Endometrium (tissue), 2 donors: ENCODE measurements around the gene DOK1.

Experiments used
- FAIRE-seq: peaks from 2 replicates; lab custom pipeline; 2012; peaks lifted over from hg19 to GRCh38; lab: Jason Lieb, UNC
- donor health status: control.
- donor health status: control.

DOK1 gene

DNA sequence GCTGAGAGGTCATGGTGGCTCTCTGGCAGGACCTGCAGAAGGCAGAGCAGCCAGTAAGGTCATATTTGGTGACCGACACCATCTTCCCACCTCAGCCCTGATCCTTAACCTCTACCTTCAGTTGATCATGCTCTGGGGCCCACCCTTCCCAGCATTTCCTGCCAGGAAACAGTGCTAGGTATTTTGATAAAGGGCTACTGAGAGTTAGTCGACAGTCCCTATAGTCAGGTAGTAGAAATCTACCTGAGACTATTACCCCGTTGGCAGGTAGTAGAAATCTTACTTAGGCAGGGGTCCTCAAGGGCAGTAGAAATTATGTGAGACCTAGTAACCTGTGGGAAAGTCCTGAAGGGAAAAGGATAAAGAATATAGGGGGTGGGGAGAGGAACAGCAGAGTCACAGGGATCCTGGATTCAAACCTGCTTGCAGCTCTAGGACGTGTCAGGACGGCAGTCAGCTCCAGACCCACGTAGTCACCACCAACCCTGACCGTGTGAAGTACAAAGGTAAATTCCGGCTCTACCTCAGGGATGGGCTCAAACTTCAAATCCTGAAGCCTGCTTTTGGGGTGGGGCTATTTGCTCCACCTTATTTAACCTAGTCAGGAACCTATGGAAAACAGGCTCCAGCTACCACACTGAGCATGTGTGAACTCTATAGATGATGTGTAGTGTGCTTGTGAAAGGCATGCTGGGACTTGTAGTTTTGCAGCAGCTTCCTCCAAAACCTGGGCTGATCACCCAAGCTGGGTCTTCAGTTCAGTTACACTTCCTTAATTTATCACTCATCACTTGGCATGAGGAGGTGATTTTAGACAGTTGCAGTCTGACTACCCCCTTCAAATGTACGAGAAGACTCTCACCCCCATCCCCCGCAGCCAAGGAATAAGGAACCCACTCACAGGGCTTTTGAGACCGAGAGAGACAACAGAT, 28.5 kb upstream of the DOK1 start, which contains the start of gene DQX1:
Gene DQX1 (minus strand): TSS at position 515 of the 932 bp plus-strand sequence. CDS start 502 bp downstream, at position 13.
- FAIRE-seq = no peak

- FAIRE-seq = no peak
Observed at GRCh38 chr2:74526649-74527230, 27.8 kb upstream of the DOK1 start.

DNA sequence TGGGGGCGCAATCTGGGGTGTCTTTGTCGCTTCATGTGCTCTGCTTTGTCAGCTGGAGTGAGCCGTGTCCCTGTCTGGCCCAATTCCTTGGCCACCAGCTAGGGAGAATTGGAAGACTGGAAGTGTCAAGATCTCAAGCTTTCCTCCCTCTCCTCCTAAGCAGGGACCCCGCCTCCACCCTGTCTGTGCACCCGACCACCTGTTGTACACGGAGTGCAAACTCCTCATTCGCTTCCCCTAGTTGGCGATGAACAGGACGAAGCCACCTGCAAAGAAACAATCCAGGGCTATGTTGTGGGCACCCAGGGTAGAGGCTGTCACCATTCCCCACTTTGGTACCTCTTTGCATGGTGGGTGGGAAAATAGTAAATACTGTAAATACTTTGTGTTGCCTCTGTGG, 26.8 kb upstream of the DOK1 start:
- FAIRE-seq = no peak

GRCh38 chr2:74528600-74529356, 25.7 kb upstream of the DOK1 start:
- FAIRE-seq = no peak

- peak; percentile 88 for FAIRE-seq
Observed at GRCh38 chr2:74529357-74530238, 24.9 kb upstream of the DOK1 start, which contains the start of the genes AUP1 and HTRA2. TSS of gene AUP1 (minus strand) at chr2:74529706. CDS start at chr2:74529629, 77 bp downstream. TSS of gene HTRA2 (plus strand) at chr2:74529933. CDS start at chr2:74530007, 74 bp downstream.

DNA sequence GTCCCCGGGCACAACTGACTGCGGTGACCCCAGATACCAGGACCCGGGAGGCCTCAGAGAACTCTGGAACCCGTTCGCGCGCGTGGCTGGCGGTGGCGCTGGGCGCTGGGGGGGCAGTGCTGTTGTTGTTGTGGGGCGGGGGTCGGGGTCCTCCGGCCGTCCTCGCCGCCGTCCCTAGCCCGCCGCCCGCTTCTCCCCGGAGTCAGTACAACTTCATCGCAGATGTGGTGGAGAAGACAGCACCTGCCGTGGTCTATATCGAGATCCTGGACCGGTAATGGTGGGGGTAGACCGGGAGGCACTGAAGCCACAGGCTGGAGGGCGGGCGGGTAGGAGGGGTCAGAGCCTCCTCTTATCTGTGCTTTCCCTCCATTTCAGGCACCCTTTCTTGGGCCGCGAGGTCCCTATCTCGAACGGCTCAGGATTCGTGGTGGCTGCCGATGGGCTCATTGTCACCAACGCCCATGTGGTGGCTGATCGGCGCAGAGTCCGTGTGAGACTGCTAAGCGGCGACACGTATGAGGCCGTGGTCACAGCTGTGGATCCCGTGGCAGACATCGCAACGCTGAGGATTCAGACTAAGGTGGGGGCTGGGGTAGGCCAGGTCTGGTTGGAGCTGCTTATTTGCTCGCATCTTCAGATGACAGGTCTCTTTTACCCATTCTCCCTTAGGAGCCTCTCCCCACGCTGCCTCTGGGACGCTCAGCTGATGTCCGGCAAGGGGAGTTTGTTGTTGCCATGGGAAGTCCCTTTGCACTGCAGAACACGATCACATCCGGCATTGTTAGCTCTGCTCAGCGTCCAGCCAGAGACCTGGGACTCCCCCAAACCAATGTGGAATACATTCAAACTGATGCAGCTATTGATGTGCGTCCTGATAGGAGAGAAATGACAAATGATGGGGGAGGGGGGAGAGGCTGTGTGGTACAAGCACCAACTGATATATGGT, 24.0 kb upstream of the DOK1 start:
- FAIRE-seq = no peak

- FAIRE-seq = no peak
Observed at GRCh38 chr2:74531666-74532065, 22.9 kb upstream of the DOK1 start.

- no peak for FAIRE-seq
Observed at GRCh38 chr2:74532222-74532621, 22.3 kb upstream of the DOK1 start.

DNA sequence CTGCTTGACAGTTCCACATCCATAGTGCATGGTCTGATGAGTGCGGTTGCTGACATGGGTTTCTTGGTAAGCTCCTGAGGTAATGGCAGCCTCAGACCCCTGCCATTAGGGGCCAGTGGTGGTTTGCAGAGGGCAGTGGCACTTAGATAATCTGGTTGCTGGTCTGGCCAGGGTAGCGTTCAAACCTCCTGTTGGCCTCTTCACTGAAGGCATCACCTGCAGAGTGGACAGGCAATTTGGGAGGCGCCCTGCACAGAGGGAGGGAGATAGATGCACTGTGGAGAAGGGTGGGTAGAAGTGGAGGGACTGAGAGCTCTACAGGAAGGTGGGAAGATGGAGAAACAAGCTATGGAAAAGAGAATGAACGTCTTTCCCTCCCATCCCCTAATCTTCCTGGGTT, 21.1 kb upstream of the DOK1 start:
- FAIRE-seq = no peak

DNA sequence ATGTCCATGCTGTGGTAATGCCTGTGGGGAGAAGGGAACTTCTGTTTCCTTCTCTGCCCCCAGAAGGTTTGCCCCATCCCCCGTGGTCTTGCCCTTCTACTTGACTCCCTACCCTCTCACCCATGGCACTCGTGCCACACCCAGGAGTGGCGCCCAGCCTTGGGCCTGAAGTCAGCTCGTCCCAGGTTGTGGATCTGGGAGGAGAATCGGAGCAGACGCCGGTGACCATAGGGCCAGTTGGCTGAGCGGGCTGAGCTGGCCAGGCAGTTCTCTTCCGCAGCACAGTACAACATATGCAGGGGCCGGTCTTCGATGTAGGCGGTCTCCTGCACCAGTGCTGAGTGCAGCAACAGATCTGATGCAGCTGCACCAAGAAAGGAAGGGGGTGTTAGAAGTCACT, 20.1 kb upstream of the DOK1 start:
- FAIRE-seq = no peak

DNA sequence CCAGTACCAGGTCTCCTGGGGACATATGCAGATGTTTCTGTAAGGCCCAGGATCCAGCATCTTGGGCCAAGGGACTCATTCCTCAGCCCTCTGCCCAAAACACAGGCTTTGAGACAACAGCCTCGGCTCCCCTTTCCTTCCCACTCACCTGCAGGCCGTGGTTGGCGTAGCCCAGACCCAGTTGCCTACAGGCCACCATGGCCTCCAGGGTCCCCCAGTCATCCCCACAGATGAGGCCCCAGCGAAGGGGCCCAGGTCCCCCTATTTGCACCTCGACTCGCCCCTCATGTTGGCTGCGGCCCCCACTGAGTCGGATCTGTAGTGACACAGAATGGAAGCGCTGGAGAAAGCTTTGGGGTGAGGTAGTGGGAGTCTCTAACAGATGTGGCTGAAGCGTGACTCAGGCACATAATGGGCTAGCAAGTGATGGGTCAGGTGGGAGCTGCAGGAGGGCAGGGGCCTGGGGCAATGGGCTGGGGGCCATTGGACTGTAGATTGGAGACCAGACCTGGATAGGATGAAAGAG, 19.0 kb upstream of the DOK1 start:
- no peak for FAIRE-seq

DNA sequence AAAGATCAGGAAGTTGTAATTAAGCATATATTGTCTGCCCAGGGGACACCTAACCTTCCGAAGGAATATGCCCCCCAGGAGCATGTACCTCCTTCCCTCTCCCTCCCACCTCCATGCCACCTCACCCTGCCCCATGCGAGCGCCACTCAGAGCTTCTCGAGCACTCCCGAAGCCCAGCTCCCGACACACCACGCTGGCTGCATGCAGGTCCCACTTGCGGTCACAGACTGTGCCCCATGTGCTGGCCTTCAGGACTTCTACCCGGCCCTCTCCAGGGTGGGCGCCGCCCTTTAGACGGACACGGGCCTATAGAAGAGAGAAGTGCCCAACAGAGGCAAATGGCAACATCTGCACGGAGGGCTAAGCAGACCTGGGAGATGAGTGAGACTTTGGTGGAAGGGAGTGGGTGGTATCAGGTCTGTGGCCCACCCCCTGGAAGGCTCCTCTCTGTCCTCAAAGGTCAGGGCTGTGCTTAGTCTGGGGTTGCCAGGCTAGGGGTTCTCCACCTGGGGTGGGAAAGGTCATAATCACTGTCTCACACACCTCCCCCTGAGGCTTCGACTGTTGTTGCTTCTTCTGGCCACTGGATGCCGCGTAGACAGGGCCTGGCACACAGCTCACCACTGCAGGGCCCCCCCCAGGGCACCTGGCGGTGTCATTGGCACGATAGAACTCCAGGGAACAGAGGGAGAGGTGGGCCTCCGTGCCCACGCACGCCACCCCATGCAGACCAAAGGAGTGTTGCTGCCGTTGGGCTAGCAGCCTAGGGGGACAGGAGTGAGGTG, 18.2 kb upstream of the DOK1 start:
- no peak for FAIRE-seq

DNA sequence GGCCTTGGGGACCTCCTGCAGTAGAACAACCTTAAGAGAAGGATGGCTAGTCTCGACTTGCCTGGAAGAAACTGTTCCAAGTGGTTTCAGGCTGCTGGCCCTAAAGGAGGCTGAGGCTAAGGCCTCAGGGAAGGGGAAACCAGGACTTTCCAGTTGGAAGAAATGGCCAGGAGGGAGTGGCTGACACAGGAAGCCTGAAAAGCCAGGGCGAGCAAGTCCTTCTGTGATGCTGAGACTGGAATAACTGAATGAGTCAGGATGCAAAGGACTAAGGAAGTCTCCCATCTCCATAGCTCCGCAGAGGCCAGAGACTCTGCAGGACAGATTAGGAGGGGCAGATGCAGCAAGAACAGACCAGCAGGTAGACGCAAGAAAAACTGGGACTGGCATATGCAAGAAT, 17.4 kb upstream of the DOK1 start:
- FAIRE-seq = no peak

DNA sequence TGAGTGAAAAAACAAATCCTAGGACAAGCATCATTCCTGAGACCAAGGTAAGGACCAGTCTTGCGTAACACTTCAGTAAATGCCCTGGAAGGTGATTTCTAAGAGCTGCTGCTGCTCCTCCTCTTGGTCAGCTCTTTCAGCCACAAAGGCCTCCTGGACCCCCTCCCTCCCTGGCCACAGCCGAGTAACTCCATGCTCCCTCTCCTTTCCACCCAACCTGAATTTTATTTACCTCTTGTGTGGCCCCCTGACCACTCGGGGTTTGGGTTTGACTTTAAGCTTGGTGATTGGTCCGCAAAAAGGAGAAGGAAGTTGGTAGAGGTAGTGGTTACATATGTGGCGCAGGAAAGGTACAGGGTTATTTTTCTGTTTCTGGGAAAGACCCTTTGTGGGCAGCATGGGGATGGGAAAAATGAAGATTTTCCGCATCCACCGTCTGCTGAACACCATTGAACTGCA, 15.6 kb upstream of the DOK1 start:
- no peak for FAIRE-seq

DNA sequence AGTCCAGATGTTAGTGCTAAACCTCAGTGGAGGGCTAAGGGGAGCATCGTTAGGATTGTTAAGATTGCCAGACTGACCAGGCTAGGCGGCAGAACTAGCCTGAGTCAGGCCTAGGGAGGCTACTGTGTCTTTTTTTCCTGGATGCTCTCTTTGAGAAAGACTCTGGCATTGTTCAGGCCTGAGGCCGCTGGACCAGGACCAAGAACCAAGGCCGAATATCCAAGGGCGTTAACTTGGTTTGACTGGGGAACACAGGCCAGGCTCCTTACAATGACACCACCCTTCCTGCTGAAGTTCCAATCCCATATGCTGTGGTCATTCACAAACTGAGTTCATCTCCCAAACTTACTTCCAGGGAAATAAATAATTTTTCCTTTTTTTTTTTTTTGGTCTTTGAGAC, 14.2 kb upstream of the DOK1 start:
- FAIRE-seq = no peak

DNA sequence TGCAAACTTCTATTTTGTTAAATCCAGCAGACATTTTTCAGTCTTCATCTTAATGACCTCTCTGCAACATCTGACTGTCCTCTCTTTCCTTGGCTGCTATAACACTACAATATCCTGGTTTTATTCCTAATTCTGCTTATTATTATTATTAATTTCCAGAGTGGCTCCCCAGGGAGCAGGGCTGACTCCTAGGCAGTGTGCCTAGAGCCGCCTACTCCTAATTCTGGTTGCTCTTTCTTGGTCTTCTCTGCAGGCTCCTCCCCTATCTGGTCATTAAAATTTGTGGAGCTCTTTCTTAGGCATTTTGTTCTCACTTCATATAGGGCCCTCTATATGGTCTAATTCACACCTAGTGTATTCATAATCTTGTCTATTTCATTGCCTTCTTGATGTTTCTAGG, 11.5 kb upstream of the DOK1 start:
- no peak for FAIRE-seq

GRCh38 chr2:74544634-74545033, 9.9 kb upstream of the DOK1 start:
- FAIRE-seq = no peak

- FAIRE-seq = no peak
Observed at GRCh38 chr2:74546004-74546403, 8.5 kb upstream of the DOK1 start.

DNA sequence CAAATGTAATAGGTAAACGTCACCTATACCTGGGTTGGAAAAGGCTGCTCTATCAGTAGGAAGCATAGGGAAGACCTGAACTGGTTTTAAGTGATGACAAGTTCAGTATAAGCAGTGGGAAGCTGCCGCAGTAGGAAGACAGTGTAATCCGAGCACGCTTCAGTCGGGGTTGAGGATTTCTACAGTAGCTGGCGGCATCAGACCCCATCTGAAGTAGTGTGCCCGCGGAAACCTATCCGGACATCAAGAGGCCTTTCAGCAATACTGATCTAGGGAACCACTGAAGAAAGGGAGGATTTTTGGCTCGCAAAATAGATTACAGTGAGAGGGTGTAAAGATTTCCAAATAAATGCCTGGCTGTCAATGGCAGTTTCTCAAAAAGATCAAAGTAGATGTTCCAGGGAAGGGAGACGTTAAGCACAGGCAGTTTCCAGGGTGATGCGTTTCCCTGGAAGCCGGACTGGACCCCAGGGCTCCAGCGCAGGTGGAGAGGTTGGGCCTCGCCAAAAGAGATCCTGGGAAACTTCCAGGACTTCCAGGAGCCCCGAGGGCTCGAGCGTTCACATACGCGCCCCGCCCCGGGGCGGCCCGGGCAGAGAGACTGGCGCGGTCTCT, 6.1 kb upstream of the DOK1 start:
- FAIRE-seq = no peak
